K562 (cell line): ENCODE data around the gene SH2D4B. TPM values are rescaled to one million over a fixed set of nuclear protein-coding genes. Genes with fewer than 3 reads are reported as not detected.
A peak's percentile ranks its signal among the peaks of the same experiment; 100 is the strongest.

Experiments
- CC2D1A ChIP-seq: fragments of 450-650 bp; IDR thresholded peaks from 2 replicates; pipeline ENCODE4 v1.6.1; 2017; ENCODE audit warnings: mild to moderate bottlenecking
- DIDO1 ChIP-seq: fragments of 450-650 bp; IDR thresholded peaks from 2 replicates; pipeline ENCODE4 v1.6.1; 2016; ENCODE audit warnings: low read depth, missing biosample characterization, missing genetic modification characterization
- GATAD2A ChIP-seq: fragments of 450-650 bp; IDR thresholded peaks from 2 replicates; pipeline ENCODE4 v1.6.1; 2017
- GTF2E2 ChIP-seq: fragments of 200-800 bp; sonication (Bioruptor generic); IDR thresholded peaks from 2 replicates; pipeline ENCODE4 v1.6.1; 2016; ENCODE audit warnings: missing genetic modification characterization, missing compliant biosample characterization
- LEF1 ChIP-seq: fragments of 450-650 bp; IDR thresholded peaks from 2 replicates; pipeline ENCODE4 v1.6.1; 2016; ENCODE audit warnings: mild to moderate bottlenecking
- MEIS2 ChIP-seq: fragments of 450-650 bp; IDR thresholded peaks from 2 replicates; pipeline ENCODE4 v1.6.1; 2014; ENCODE audit warnings: mild to moderate bottlenecking; ENCODE audit not compliant: partially characterized antibody
- TCF3 ChIP-seq: sonication (generic); formaldehyde crosslinking; IDR thresholded peaks from 2 replicates; pipeline ENCODE4 v1.4.0; 2020; ENCODE audit warnings: mild to moderate bottlenecking, missing genetic modification reagents
- TCFL5 ChIP-seq: fragments of 250-450 bp; sonication (Bioruptor Pico); conservative IDR thresholded peaks from 2 replicates; pipeline ENCODE4 v1.6.1; 2021; ENCODE audit warnings: mild to moderate bottlenecking, moderate library complexity, matching md5 sums
- ZC3H11A ChIP-seq: IDR thresholded peaks from 2 replicates; pipeline ENCODE4 v1.6.1; 2012; ENCODE audit warnings: low read depth, low read length, improper control_type of control experiment
- polyA plus RNA-seq, 8 experiments: library from polyadenylated mRNA; depleted of rRNA in 4 of 8; stranded (reverse) in 5 of 8; unstranded in 3 of 8; fragments of >200 nt; fragmentation: Nextera tagmentation in 2 of 8; fragmentation: Illumina TruSeq in 1 of 8; extraction: Ambion mirVana in 2 of 8; extraction: Trizol in 1 of 8; gene quantifications; 2 replicates each; pipeline versions ENCODE4 v1.2.1 to v1.2.3, GENCODE V29; 2011 to 2014; ENCODE audit warnings: inconsistent platforms in 1 of 8, missing spikeins in 1 of 8
- total RNA-seq, 7 experiments: library from RNA; depleted of rRNA in 6 of 7; stranded (reverse); fragments of >200 nt in 6 of 7; fragmentation: Illumina TruSeq in 2 of 7; extraction: Trizol in 2 of 7; gene quantifications; 2 replicates each; pipeline versions ENCODE4 v1.2.1 to v1.2.3, GENCODE V29; 2011 to 2021; ENCODE audit warnings: low replicate concordance in 1 of 7
- TF ChIP-seq, protein P1 (sequence below): fragments of 250-450 bp; sonication (Bioruptor Pico); IDR thresholded peaks from 2 replicates; pipeline ENCODE4 v1.5.0; 2021
- TF ChIP-seq, protein P2 (sequence below): fragments of 450-650 bp; IDR thresholded peaks from 2 replicates; pipeline ENCODE4 v1.6.1; 2018; ENCODE audit not compliant: partially characterized antibody
- TF ChIP-seq, protein P3 (sequence below), 2 experiments: IDR thresholded peaks; 2 replicates each; pipeline ENCODE4 v1.6.1; 2012; ENCODE audit warnings: improper control_type of control experiment in 2 of 2, low read depth in 2 of 2, low read length in 2 of 2, borderline replicate concordance in 1 of 2
- TF ChIP-seq, protein P4 (sequence below): fragments of 450-650 bp; IDR thresholded peaks from one replicate; pipeline ENCODE4 v1.6.1; 2018; ENCODE audit warnings: mild to moderate bottlenecking, moderate library complexity; ENCODE audit not compliant: partially characterized antibody
- TF ChIP-seq, protein P5 (sequence below): fragments of 250-450 bp; sonication (Bioruptor Pico); IDR thresholded peaks from 2 replicates; pipeline ENCODE4 v1.8.0; 2022; ENCODE audit warnings: inconsistent platforms, mild to moderate bottlenecking, moderate library complexity, borderline replicate concordance

The SH2D4B gene
- total and polyA plus RNA-seq, 9 of the 15 experiments (the other 6 are each of a cell fraction or from before 2014, with no cell fraction given): 0.03 to 0.14 (median 0.04) TPM; not detected in 4

DNA sequence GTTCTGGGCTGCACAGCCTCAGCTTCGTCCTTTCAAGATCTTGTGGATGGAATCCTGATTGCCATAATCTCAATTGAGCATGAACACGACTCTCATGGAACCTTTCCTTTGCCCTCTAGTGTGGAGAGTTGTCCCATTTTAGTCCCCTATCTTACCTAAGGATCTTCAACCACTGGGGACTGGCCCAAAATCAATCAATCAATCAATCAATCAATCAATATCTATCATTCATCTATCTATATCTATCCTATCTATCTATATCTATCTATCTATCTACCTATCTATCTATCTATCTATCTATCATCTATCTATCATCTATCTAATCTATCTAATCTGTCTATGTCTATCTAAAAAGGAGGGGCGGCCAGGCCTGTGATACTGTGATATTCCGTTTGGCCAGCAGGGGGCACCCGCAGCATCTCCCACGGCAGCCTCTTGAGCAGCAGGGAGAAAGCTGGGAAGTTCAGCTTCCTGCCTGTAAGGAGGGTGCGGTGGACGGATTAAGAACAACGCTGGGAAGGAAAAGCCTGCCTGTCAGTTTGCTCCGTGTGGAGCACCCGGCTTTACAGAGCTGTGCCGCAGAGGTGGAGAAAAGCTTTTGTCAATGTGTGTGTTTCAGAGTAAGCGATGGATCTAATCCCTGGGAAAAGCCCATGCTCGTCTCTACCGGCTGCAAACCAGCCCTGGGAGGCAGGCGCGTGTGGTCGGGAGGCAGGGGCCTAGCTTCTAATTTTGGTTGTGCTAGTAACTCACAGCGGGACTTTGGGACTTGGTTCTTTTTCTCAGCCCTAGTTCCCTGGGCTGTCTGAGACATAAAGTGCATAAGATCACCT is 124.9 kb downstream of the SH2D4B start (continued):
- TF ChIP-seq, protein P1, sequence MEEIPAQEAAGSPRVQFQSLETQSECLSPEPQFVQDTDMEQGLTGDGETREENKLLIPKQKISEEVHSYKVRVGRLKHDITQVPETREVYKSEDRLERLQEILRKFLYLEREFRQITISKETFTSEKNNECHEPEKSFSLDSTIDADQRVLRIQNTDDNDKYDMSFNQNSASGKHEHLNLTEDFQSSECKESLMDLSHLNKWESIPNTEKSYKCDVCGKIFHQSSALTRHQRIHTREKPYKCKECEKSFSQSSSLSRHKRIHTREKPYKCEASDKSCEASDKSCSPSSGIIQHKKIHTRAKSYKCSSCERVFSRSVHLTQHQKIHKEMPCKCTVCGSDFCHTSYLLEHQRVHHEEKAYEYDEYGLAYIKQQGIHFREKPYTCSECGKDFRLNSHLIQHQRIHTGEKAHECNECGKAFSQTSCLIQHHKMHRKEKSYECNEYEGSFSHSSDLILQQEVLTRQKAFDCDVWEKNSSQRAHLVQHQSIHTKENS (CRISPR knock-in tag): no peak
- TF ChIP-seq ZC3H11A: peak; percentile 98
- TF ChIP-seq LEF1: no peak
- no peak for TF ChIP-seq GTF2E2 (tag)
- TF ChIP-seq DIDO1 (tag): no peak
- TF ChIP-seq, protein P2, sequence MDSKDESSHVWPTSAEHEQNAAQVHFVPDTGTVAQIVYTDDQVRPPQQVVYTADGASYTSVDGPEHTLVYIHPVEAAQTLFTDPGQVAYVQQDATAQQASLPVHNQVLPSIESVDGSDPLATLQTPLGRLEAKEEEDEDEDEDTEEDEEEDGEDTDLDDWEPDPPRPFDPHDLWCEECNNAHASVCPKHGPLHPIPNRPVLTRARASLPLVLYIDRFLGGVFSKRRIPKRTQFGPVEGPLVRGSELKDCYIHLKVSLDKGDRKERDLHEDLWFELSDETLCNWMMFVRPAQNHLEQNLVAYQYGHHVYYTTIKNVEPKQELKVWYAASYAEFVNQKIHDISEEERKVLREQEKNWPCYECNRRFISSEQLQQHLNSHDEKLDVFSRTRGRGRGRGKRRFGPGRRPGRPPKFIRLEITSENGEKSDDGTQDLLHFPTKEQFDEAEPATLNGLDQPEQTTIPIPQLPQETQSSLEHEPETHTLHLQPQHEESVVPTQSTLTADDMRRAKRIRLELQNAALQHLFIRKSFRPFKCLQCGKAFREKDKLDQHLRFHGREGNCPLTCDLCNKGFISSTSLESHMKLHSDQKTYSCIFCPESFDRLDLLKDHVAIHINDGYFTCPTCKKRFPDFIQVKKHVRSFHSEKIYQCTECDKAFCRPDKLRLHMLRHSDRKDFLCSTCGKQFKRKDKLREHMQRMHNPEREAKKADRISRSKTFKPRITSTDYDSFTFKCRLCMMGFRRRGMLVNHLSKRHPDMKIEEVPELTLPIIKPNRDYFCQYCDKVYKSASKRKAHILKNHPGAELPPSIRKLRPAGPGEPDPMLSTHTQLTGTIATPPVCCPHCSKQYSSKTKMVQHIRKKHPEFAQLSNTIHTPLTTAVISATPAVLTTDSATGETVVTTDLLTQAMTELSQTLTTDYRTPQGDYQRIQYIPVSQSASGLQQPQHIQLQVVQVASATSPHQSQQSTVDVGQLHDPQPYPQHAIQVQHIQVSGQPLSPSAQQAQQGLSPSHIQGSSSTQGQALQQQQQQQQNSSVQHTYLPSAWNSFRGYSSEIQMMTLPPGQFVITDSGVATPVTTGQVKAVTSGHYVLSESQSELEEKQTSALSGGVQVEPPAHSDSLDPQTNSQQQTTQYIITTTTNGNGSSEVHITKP: no peak
- TF ChIP-seq GATAD2A: peak; percentile 91
- TF ChIP-seq, protein P3, sequence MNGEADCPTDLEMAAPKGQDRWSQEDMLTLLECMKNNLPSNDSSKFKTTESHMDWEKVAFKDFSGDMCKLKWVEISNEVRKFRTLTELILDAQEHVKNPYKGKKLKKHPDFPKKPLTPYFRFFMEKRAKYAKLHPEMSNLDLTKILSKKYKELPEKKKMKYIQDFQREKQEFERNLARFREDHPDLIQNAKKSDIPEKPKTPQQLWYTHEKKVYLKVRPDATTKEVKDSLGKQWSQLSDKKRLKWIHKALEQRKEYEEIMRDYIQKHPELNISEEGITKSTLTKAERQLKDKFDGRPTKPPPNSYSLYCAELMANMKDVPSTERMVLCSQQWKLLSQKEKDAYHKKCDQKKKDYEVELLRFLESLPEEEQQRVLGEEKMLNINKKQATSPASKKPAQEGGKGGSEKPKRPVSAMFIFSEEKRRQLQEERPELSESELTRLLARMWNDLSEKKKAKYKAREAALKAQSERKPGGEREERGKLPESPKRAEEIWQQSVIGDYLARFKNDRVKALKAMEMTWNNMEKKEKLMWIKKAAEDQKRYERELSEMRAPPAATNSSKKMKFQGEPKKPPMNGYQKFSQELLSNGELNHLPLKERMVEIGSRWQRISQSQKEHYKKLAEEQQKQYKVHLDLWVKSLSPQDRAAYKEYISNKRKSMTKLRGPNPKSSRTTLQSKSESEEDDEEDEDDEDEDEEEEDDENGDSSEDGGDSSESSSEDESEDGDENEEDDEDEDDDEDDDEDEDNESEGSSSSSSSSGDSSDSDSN (IDR thresholded peaks at IDR 0.05; ENCODE audit: borderline replicate concordance in 1 of 2, low read depth in 2 of 2, low read length in 2 of 2): no peak
- peak; percentile 27; the same call in 1 of the 2 replicates for TF ChIP-seq CC2D1A
- TF ChIP-seq TCF3 (CRISPR knock-in tag): no peak
- peak; percentile 3 for TF ChIP-seq MEIS2
- no peak for TF ChIP-seq TCFL5 (CRISPR knock-in tag)
- TF ChIP-seq, protein P4, sequence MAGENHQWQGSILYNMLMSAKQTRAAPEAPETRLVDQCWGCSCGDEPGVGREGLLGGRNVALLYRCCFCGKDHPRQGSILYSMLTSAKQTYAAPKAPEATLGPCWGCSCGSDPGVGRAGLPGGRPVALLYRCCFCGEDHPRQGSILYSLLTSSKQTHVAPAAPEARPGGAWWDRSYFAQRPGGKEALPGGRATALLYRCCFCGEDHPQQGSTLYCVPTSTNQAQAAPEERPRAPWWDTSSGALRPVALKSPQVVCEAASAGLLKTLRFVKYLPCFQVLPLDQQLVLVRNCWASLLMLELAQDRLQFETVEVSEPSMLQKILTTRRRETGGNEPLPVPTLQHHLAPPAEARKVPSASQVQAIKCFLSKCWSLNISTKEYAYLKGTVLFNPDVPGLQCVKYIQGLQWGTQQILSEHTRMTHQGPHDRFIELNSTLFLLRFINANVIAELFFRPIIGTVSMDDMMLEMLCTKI: no peak
- TF ChIP-seq, protein P5, sequence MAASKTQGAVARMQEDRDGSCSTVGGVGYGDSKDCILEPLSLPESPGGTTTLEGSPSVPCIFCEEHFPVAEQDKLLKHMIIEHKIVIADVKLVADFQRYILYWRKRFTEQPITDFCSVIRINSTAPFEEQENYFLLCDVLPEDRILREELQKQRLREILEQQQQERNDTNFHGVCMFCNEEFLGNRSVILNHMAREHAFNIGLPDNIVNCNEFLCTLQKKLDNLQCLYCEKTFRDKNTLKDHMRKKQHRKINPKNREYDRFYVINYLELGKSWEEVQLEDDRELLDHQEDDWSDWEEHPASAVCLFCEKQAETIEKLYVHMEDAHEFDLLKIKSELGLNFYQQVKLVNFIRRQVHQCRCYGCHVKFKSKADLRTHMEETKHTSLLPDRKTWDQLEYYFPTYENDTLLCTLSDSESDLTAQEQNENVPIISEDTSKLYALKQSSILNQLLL: no peak
